ENCODE data around the gene CCSAP.

GRCh38 chr1:229309074-229309473 lies 33.8 kb downstream of the CCSAP start:
- no peak for TF ChIP-seq POLR2A (IDR thresholded peaks at IDR 0.05)
- TF ChIP-seq POLR2AphosphoS5 (IDR thresholded peaks at IDR 0.05; ENCODE audit: insufficient read depth in 1 of 2, low read depth in 1 of 2) = no peak
